B cell (primary cell): ENCODE results near the gene CMTM7.

Source experiments
- CTCF ChIP-seq: fragments of 200-600 bp; IDR thresholded peaks from one replicate; pipeline ENCODE4 v1.8.0; 2022; ENCODE audit warnings: antibody characterized with exemption, mild to moderate bottlenecking
- EZH2 ChIP-seq: IDR thresholded peaks from 2 replicates; pipeline ENCODE4 v1.6.1; 2012; ENCODE audit warnings: borderline replicate concordance, low read depth, mild to moderate bottlenecking, moderate library complexity, low read length; ENCODE audit not compliant: insufficient read depth, poor library complexity, severe bottlenecking

DNA sequence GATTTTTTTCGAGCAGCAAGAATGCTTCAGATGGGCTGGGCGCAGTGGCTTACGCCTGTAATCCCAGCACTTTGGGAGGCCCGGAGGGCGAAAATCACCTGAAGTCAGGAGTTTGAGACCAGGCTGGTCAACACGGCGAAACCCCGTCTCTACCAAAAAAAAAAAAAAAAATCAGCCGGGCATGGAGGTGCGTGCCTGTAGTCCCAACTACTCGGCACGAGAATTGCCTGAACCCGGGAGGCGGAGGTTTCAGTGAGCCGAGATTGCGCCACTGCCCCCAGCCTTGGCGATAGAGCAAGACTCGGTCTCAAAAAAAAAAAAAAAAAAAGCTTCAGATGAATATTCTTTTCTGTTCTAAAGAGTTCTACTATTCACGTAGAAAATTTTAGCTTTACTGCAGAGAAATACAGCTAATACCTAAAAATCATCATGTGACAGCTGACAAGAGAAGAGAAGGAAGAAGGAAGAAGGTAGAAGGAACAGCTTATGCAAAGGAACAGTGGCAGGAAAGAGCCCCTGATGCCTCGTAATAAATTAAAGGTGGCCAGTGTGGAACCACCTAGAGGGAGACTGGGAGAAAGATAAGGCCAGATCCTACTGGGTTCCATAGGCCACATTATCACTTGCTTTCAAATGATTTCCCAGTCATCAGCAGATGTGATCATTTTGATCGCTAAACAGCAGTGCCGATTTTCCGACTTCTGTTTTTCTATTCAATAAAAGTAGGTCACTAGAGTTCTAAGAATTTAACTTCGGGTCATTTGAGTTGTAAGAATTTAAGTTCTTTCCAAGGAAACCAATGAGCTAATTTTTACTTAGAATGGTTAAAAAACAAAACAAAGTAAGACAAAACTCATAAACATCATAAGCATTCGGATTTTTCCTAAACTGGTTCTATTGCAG lies 109.5 kb downstream of the CMTM7 start:
- TF ChIP-seq EZH2 (no peak), CTCF (no peak)
